Bronchial epithelial cell (primary cell): Measurements from ENCODE around the gene TEX35. TPM values are rescaled to one million over a fixed set of nuclear protein-coding genes. Genes with fewer than 3 reads are reported as not detected.

Experiments used
- DNase-seq: peaks from one replicate; pipeline ENCODE4 v3.0.0-alpha.2; 2010; ENCODE audit warnings: low read depth
- FAIRE-seq: peaks from 2 replicates; lab custom pipeline; 2011; peaks lifted over from hg19 to GRCh38; lab: Jason Lieb, UNC
- H3K27me3 ChIP-seq: 2 replicates; pipeline ENCODE4 v1.5.1; 2011; ENCODE audit warnings: low read length; ENCODE audit not compliant: control insufficient read depth, insufficient read depth
- H3K36me3 ChIP-seq: 2 replicates; pipeline ENCODE4 v1.5.1; 2011; ENCODE audit warnings: low read length; ENCODE audit not compliant: control insufficient read depth, insufficient read depth
- H3K4me3 ChIP-seq: 2 replicates; pipeline ENCODE4 v1.5.1; 2011; ENCODE audit warnings: mild to moderate bottlenecking, low read depth, low read length, control low read depth
- total RNA-seq: library from RNA; depleted of rRNA; stranded (reverse); fragments of >200 nt; gene quantifications from 2 replicates; pipeline ENCODE4 v1.2.1, GENCODE V29; 2014
- TF ChIP-seq, protein P1 (sequence below): IDR thresholded peaks from 2 replicates; pipeline ENCODE4 v1.5.1; 2011; ENCODE audit warnings: mild to moderate bottlenecking, moderate library complexity, low read length, control low read depth, inconsistent platforms; ENCODE audit not compliant: insufficient read depth, severe bottlenecking

Gene TEX35
- total RNA-seq, 1 donor from 2014 or later: not detected

DNA sequence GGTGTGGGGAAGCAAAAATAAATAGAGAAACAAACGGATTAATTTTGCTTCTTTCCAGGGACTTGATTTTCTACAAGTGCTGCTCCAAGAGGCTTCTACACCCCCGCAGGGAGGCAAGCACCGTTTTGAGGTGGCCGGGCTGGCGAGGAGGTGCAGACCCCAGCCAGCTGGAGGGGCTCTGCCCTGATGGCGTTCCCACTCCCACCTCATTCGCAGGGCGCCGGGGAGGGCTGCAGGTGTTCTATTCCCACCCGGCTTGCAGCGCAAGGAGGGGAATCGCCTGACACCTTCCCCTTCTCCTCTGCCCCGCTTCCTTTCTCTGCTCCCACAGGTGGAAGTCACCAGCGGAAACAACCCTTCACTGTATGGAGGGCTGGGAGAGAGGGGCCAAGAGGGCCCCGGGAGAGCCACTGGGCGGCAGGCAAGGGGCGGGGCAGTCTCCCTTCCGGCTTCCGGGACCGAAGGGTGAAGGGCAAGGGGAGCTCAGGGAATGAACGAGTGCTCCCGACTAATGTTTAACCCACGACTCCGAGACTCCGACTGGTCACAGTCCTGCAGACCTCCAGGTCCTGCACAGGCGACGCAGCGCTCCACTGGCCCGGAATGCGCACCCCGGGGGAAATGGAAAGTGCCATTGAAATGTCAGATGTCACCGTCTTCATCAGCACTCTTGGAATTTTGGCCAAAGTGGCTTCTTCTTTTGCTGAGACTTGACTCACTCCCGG is 29.1 kb downstream of the TEX35 start:
- Histone ChIP-seq H3K27me3 (no peaks in the 10 kb centered on the region), H3K36me3 (no peaks in the 10 kb centered on the region), H3K4me3 (peak overlapping the region; percentile 73)
- DNase-seq (no peak), FAIRE-seq (no peak)
- TF ChIP-seq, protein P1, sequence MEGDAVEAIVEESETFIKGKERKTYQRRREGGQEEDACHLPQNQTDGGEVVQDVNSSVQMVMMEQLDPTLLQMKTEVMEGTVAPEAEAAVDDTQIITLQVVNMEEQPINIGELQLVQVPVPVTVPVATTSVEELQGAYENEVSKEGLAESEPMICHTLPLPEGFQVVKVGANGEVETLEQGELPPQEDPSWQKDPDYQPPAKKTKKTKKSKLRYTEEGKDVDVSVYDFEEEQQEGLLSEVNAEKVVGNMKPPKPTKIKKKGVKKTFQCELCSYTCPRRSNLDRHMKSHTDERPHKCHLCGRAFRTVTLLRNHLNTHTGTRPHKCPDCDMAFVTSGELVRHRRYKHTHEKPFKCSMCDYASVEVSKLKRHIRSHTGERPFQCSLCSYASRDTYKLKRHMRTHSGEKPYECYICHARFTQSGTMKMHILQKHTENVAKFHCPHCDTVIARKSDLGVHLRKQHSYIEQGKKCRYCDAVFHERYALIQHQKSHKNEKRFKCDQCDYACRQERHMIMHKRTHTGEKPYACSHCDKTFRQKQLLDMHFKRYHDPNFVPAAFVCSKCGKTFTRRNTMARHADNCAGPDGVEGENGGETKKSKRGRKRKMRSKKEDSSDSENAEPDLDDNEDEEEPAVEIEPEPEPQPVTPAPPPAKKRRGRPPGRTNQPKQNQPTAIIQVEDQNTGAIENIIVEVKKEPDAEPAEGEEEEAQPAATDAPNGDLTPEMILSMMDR: no peak

DNA sequence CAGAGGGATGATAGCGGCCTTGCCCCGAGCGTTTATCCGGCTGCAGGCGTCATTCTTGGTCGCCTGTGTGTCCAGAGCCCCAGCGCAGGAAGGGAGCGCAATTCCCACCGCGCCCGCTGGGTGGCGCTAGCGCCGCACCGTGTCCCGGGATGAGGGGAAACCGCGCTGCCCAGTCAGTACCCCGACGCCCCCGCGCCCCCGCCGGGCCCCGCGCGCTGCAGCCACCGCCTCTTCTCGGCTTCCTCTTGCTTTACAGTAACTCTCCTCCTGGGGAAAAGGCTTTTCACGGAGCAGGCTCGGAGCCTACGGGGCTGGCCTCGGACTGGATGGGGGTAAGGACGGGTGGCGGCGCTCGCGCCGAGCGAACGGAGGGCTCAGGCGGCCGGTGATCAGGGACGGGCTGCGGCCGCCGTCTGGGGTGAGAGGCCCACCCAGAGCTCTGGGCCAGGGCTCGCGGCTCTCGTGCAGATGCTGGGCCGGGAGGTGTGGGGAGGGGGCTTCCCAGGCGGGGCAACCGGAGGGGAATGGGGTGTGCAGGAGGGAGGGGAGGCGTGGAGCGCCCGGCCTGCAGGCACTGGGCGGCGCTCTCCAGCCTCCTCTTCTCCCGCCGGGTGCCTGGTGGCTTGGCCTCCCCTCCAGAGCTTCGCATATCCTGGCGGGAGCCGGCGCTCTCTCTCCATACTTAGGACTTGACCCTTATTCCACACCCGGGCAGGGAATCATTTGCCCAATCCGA is 29.8 kb downstream of the TEX35 start:
- Histone ChIP-seq H3K27me3 (no peaks in the 10 kb centered on the region), H3K36me3 (no peaks in the 10 kb centered on the region), H3K4me3 (peak overlapping the region; percentile 73)
- FAIRE-seq (no peak), DNase-seq (peak; percentile 50)
- TF ChIP-seq, protein P1: peak; percentile 90

DNA sequence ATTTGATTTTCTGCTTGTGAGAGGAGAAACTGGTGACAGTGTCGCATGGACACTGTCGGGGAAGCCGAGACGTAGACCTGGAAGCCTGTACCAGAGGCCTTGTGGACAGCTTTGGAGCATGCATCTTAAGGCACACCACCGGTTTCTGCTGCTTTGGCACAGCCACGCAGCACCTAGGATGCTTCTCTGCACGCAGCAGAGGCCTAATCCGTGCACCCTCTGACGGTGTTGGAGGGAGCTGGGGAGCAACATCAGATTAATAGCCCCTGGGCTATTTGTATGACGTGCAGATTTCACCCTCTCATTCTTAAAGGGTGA is 30.3 kb downstream of the TEX35 start:
- no peaks in the 10 kb centered on the region for H3K36me3 ChIP-seq
- TF ChIP-seq, protein P1: no peak
- DNase-seq (peak; percentile 6), FAIRE-seq (no peak)
- H3K27me3 ChIP-seq: no peaks in the 10 kb centered on the region
- H3K4me3 ChIP-seq: peak overlapping the region; percentile 73

DNA sequence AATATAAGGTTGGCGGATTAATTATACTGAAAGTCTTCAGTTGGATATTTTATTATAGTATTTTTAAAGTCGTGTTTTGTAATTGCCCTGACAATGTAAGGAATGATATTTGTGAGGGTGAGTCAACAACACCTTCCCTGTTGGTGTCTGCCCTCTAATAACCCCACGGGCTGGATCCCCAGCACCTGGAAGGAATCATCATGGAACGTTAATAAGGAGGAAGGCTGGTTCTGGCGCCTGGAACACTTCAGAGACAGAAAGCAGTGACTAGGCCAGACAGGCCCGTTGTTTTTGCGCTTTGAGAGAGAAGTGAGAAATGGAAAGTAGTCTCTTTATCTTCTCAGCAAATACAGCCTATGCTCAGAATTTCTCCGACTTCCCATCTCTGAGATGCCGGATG is 31.6 kb downstream of the TEX35 start:
- no peaks in the 10 kb centered on the region for H3K36me3 ChIP-seq
- H3K4me3 ChIP-seq: no peak overlapping the region
- peak; percentile 33 for DNase-seq

DNA sequence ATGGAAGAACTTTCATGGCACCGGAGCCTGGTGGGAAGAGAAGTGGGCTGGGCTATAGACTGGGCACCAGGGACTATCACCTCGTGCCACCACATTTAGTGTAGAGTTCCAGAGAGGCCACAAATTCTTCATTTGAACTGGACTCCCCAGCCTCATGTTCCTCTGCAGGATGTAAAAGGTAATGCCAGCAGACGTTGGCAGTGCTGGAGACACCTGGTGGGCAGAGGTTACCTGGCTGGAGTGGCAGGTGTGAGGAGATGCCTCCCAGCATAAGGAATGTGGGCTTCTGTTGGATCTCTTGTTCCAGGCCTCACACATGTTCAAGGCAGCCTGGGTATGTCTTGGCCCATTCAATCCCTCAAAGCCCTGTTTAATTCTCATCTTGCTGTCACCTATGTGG is 35.2 kb downstream of the TEX35 start:
- H3K27me3 ChIP-seq: no peaks in the 10 kb centered on the region
- no peak for DNase-seq
- no peaks in the 10 kb centered on the region for H3K36me3 ChIP-seq
- no peak overlapping the region for H3K4me3 ChIP-seq
- no peak for FAIRE-seq
- TF ChIP-seq, protein P1: no peak

More for the DNA sequence above, 31.6 kb downstream of the TEX35 start:
- H3K27me3 ChIP-seq: no peaks in the 10 kb centered on the region
- TF ChIP-seq, protein P1: no peak
- FAIRE-seq: no peak
